Neural cell (in vitro differentiated cells): ENCODE data around the gene TESMIN. TPM values are rescaled to one million over a fixed set of nuclear protein-coding genes. Genes with fewer than 3 reads are reported as not detected.

Experiments used
- H2AFZ ChIP-seq: fragments of 200-600, 300-800 bp; sonication (generic), shearing (Covaris generic); 2 replicates; pipeline ENCODE4 v1.6.0; 2014; ENCODE audit warnings: low read depth, mild to moderate bottlenecking, antibody characterized with exemption, low read length, moderate library complexity
- H3F3A ChIP-seq: fragments of 200-600 bp; shearing (Covaris generic); 2 replicates; pipeline ENCODE4 v1.6.1; 2016; ENCODE audit warnings: mild to moderate bottlenecking, moderate library complexity, mixed read lengths, antibody characterized with exemption, low read length; ENCODE audit not compliant: insufficient read depth, poor library complexity, severe bottlenecking
- H3K27ac ChIP-seq: fragments of 200-600, 300-800 bp; sonication (generic), shearing (Covaris generic); 2 replicates; pipeline ENCODE4 v1.5.1; 2014; ENCODE audit warnings: mild to moderate bottlenecking, low read length, moderate library complexity
- H3K27me3 ChIP-seq: fragments of 300-800, 200-600 bp; sonication (generic), shearing (Covaris generic); 2 replicates; pipeline ENCODE4 v1.6.0; 2014; ENCODE audit warnings: mild to moderate bottlenecking, low read depth, low read length, moderate library complexity; ENCODE audit not compliant: insufficient read depth
- H3K36me3 ChIP-seq: fragments of 300-800, 200-600 bp; sonication (generic), shearing (Covaris generic); 2 replicates; pipeline ENCODE4 v1.5.1; 2014; ENCODE audit warnings: mild to moderate bottlenecking, antibody characterized with exemption, low read length, moderate library complexity; ENCODE audit not compliant: insufficient read depth
- H3K4me2 ChIP-seq: fragments of 300-800, 200-600 bp; sonication (generic), shearing (Covaris generic); 2 replicates; pipeline ENCODE4 v1.6.0; 2014; ENCODE audit warnings: mild to moderate bottlenecking, low read length
- H3K4me3 ChIP-seq: fragments of 300-800, 200-600 bp; sonication (generic), shearing (Covaris generic); 2 replicates; pipeline ENCODE4 v1.5.1; 2014; ENCODE audit warnings: mild to moderate bottlenecking, low read length, moderate library complexity
- H3K79me2 ChIP-seq: fragments of 200-600 bp; shearing (Covaris generic); replicated peaks from 2 replicates; pipeline ENCODE4 v1.6.0; 2014; ENCODE audit warnings: mild to moderate bottlenecking, low read length, moderate library complexity; ENCODE audit not compliant: insufficient read depth
- H3K9ac ChIP-seq: fragments of 300-800, 200-600 bp; sonication (generic), shearing (Covaris generic); 2 replicates; pipeline ENCODE4 v1.6.1; 2016; ENCODE audit warnings: mild to moderate bottlenecking, low read length, mixed read lengths
- H3K9me2 ChIP-seq: fragments of 200-600 bp; shearing (Covaris generic); 2 replicates; pipeline ENCODE4 v1.6.1; 2016; ENCODE audit warnings: mild to moderate bottlenecking, low read length, mixed read lengths; ENCODE audit not compliant: insufficient read depth
- H3K9me3 ChIP-seq: fragments of 200-600, 300-800 bp; sonication (generic), shearing (Covaris generic); 2 replicates; pipeline ENCODE4 v1.6.1; 2016; ENCODE audit warnings: mild to moderate bottlenecking, mixed run types, low read length, moderate library complexity, mixed read lengths
- H4K20me1 ChIP-seq: fragments of 200-600 bp; shearing (Covaris generic); 2 replicates; pipeline ENCODE4 v1.6.1; 2016; ENCODE audit warnings: mild to moderate bottlenecking, mixed run types; ENCODE audit not compliant: insufficient read depth
- EP300 ChIP-seq: fragments of 450-650 bp; conservative IDR thresholded peaks from 2 replicates; pipeline ENCODE4 v1.6.1; 2014; ENCODE audit warnings: antibody characterized with exemption, mild to moderate bottlenecking, moderate library complexity; ENCODE audit not compliant: poor library complexity, severe bottlenecking
- EZH2 ChIP-seq: fragments of 200-600, 300-800 bp; shearing (Covaris generic), sonication (generic); IDR thresholded peaks from 2 replicates; pipeline ENCODE4 v1.6.1; 2014; ENCODE audit warnings: antibody characterized with exemption, low read length, borderline replicate concordance, mild to moderate bottlenecking; ENCODE audit not compliant: insufficient read depth, poor library complexity, severe bottlenecking
- MXI1 ChIP-seq: fragments of 450-650 bp; conservative IDR thresholded peaks from 2 replicates; pipeline ENCODE4 v1.6.1; 2014; ENCODE audit warnings: antibody characterized with exemption, mild to moderate bottlenecking; ENCODE audit not compliant: poor library complexity, severe bottlenecking
- POLR2AphosphoS5 ChIP-seq: IDR thresholded peaks from 2 replicates; pipeline ENCODE4 v1.6.1; 2012
- RAD21 ChIP-seq: fragments of 450-650 bp; conservative IDR thresholded peaks from 2 replicates; pipeline ENCODE4 v1.6.1; 2014; ENCODE audit warnings: antibody characterized with exemption, mild to moderate bottlenecking, moderate library complexity
- SMC3 ChIP-seq: fragments of 450-650 bp; conservative IDR thresholded peaks from 2 replicates; pipeline ENCODE4 v1.6.1; 2014; ENCODE audit warnings: antibody characterized with exemption, mild to moderate bottlenecking, moderate library complexity; ENCODE audit not compliant: poor library complexity
- TAF1 ChIP-seq: IDR thresholded peaks from 2 replicates; pipeline ENCODE4 v1.6.1; 2012; ENCODE audit warnings: low read depth
- polyA plus RNA-seq: library from polyadenylated mRNA; depleted of rRNA; stranded (reverse); fragments of >200 nt; gene quantifications from 2 replicates; pipeline ENCODE4 v1.2.3, GENCODE V29; 2014
- TF ChIP-seq, protein P1 (sequence below): IDR thresholded peaks from 2 replicates; pipeline ENCODE4 v1.6.1; 2012; ENCODE audit warnings: borderline replicate concordance
- TF ChIP-seq, protein P2 (sequence below): fragments of 450-650 bp; IDR thresholded peaks from 2 replicates; pipeline ENCODE4 v1.5.1; 2014; ENCODE audit warnings: antibody characterized with exemption, mild to moderate bottlenecking, moderate library complexity; ENCODE audit not compliant: poor library complexity, severe bottlenecking

The TESMIN gene
- polyA plus RNA-seq, 1 donor from 2014 or later: not detected

DNA sequence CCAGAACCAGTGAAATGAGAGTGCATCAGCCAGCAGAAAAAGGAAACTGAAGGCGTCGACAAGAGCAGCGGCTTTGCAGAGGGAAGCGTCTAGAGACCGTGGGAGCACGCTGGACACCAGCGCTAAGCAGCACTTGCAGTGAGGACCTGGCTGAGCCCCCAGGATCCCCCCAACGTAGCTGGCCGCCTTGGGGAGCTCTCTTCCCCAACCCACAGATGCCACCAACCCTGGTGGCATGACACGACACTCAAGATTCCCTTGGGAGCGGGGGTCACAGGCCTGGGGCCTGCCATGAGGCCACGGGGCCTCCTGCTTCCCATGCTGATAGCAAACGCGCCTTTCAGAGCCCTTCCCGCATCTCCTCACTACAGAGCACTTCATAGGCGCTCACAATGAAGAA lies 13.4 kb upstream of the TESMIN start:
- Histone ChIP-seq H2AFZ (no peak overlapping the region), H3K9me3 (no peaks in the 10 kb centered on the region), H3K4me3 (no peak overlapping the region), H3K4me2 (no peak overlapping the region), H3K9me2 (no peaks in the 10 kb centered on the region), H3K27ac (no peak overlapping the region), H3K9ac (no peak overlapping the region), H4K20me1 (no peaks in the 10 kb centered on the region), H3F3A (no peaks in the 10 kb centered on the region), H3K79me2 (no peaks in the 10 kb centered on the region), H3K36me3 (no peaks in the 10 kb centered on the region), H3K27me3 (no peaks in the 10 kb centered on the region)
- TF ChIP-seq SMC3: no peak
- TF ChIP-seq, protein P1, sequence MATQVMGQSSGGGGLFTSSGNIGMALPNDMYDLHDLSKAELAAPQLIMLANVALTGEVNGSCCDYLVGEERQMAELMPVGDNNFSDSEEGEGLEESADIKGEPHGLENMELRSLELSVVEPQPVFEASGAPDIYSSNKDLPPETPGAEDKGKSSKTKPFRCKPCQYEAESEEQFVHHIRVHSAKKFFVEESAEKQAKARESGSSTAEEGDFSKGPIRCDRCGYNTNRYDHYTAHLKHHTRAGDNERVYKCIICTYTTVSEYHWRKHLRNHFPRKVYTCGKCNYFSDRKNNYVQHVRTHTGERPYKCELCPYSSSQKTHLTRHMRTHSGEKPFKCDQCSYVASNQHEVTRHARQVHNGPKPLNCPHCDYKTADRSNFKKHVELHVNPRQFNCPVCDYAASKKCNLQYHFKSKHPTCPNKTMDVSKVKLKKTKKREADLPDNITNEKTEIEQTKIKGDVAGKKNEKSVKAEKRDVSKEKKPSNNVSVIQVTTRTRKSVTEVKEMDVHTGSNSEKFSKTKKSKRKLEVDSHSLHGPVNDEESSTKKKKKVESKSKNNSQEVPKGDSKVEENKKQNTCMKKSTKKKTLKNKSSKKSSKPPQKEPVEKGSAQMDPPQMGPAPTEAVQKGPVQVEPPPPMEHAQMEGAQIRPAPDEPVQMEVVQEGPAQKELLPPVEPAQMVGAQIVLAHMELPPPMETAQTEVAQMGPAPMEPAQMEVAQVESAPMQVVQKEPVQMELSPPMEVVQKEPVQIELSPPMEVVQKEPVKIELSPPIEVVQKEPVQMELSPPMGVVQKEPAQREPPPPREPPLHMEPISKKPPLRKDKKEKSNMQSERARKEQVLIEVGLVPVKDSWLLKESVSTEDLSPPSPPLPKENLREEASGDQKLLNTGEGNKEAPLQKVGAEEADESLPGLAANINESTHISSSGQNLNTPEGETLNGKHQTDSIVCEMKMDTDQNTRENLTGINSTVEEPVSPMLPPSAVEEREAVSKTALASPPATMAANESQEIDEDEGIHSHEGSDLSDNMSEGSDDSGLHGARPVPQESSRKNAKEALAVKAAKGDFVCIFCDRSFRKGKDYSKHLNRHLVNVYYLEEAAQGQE: no peak
- TF ChIP-seq POLR2AphosphoS5: no peak
- TF ChIP-seq MXI1: no peak
- TF ChIP-seq EZH2: no peak
- no peak for TF ChIP-seq RAD21
- TF ChIP-seq, protein P2, sequence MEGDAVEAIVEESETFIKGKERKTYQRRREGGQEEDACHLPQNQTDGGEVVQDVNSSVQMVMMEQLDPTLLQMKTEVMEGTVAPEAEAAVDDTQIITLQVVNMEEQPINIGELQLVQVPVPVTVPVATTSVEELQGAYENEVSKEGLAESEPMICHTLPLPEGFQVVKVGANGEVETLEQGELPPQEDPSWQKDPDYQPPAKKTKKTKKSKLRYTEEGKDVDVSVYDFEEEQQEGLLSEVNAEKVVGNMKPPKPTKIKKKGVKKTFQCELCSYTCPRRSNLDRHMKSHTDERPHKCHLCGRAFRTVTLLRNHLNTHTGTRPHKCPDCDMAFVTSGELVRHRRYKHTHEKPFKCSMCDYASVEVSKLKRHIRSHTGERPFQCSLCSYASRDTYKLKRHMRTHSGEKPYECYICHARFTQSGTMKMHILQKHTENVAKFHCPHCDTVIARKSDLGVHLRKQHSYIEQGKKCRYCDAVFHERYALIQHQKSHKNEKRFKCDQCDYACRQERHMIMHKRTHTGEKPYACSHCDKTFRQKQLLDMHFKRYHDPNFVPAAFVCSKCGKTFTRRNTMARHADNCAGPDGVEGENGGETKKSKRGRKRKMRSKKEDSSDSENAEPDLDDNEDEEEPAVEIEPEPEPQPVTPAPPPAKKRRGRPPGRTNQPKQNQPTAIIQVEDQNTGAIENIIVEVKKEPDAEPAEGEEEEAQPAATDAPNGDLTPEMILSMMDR: no peak
- no peak for TF ChIP-seq EP300
- no peak for TF ChIP-seq TAF1

DNA sequence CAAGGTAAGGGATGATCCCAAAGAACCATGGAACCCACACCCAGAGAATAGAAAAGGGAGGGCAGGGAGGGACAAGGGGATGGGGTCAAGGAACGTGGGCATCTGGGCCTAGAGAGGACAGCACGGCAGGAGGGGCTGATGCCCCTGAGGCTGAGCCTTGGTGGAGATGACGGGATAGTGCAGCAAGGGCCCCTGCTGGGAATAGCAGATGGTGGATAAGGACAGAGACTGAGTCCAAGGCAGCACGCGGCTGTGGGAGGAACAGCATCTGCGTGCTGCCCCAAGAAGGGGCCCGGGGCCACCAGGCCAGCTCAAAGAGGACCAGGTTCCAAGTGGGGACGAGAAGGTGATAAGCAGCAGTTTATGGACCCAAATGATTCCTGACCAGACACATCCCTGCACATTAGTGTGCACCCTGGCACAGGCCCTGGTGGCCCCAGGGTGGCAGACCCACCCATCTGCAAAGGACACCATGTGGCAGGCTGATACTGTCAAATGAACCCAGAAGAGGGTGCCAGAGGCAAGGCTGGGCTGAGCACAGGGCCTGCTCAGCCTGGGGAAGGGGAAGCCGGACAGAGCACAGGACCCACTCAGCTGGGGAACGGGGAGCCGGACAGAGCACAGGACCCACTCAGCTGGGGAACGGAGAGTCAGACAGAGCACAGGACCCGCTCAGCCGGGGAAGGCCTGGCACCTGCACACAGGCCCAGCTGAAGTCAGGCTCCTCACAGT lies 12.8 kb upstream of the TESMIN start:
- no peaks in the 10 kb centered on the region for H3K9me3 ChIP-seq
- no peak overlapping the region for H3K4me3 ChIP-seq
- H3K4me2 ChIP-seq: no peak overlapping the region
- H3K9ac ChIP-seq: no peak overlapping the region
- H3F3A ChIP-seq: no peaks in the 10 kb centered on the region
- H2AFZ ChIP-seq: no peak overlapping the region
- H3K9me2 ChIP-seq: no peaks in the 10 kb centered on the region
- no peaks in the 10 kb centered on the region for H3K36me3 ChIP-seq
- TF ChIP-seq EP300 (no peak), EZH2 (no peak), TAF1 (no peak), SMC3 (no peak), RAD21 (no peak)
- TF ChIP-seq, protein P2: no peak
- H4K20me1 ChIP-seq: no peaks in the 10 kb centered on the region
- no peak overlapping the region for H3K27ac ChIP-seq
- H3K79me2 ChIP-seq: no peaks in the 10 kb centered on the region
- H3K27me3 ChIP-seq: no peaks in the 10 kb centered on the region
